LNCAP (cell line): ENCODE measurements around the gene NAP1L5.

Experiments
- TF ChIP-seq, protein P1 (sequence below): fragments of 450-650 bp; IDR thresholded peaks from 2 replicates; pipeline ENCODE4 v1.5.1; 2017; ENCODE audit warnings: mild to moderate bottlenecking

The NAP1L5 gene

DNA sequence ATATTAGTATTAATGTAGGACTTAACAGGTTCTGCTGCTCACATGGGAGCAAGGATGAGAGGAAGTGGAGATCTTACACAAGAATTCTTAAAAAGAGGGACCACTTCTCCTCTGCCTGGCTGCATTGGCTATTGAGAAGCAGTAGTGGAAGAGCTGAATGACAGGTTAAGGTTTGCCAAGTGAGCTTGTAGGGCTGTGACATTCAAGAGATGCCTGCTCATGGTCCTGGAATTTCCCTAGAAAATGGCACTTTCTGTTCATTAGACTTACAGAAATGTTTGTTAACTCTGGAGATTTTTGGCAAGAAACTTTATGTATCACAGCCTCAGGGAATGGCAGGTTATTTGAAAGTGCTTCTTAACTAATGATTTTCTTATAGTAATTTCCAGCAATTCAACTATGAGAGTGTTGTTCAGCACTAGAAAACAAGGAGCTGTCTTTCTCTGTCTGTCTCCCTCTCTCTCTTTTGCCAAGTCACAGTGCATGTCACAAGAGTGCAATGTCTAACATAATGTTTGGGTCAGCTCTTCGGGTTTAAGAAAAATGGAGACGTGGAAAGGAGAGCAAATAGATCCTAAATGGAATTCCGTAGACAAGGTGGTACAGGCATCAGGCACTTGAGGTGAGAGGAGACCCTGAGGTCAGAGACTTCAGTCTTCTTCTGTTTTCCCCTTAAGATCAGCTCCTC is 8.3 kb upstream of the NAP1L5 start:
- TF ChIP-seq, protein P1, sequence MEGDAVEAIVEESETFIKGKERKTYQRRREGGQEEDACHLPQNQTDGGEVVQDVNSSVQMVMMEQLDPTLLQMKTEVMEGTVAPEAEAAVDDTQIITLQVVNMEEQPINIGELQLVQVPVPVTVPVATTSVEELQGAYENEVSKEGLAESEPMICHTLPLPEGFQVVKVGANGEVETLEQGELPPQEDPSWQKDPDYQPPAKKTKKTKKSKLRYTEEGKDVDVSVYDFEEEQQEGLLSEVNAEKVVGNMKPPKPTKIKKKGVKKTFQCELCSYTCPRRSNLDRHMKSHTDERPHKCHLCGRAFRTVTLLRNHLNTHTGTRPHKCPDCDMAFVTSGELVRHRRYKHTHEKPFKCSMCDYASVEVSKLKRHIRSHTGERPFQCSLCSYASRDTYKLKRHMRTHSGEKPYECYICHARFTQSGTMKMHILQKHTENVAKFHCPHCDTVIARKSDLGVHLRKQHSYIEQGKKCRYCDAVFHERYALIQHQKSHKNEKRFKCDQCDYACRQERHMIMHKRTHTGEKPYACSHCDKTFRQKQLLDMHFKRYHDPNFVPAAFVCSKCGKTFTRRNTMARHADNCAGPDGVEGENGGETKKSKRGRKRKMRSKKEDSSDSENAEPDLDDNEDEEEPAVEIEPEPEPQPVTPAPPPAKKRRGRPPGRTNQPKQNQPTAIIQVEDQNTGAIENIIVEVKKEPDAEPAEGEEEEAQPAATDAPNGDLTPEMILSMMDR, result no peak

DNA sequence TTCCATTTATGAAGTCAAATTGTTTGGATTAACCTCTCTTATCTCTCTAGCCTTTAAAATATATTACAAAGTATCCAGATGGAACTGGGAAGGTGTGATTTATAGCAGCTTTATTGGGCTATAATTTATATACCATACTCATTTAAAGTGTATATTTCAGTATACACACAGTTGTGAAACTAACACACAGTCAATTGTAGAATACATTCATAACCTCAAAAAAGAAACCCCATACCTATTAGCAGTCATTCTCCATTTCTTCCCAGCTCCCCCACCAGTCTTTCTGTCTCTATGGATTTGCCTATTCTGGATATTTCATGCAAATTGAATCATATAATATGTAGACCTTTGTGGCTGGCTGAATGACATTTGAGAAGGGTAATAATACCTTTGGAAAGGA is 7.6 kb upstream of the NAP1L5 start:
- TF ChIP-seq, protein P1, result no peak

DNA sequence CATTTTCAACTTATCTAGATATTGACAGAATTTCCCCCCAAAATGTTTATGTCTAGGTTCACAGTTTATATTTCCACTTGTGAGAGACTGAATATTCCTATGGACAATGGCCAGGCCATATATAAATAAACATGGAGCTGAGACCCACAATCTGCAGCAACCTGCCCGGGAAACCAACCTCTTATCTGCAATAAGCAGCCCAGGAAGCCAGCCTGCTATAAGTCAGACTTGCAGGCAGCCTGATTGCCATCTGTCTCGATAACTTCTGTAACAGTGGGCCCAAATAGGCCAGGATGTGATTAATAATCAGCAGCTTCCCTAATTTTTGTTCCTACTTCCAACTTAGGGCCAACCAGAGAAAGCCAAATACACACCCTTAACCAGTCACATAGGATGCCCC is 5.2 kb upstream of the NAP1L5 start:
- TF ChIP-seq, protein P1, result no peak

DNA sequence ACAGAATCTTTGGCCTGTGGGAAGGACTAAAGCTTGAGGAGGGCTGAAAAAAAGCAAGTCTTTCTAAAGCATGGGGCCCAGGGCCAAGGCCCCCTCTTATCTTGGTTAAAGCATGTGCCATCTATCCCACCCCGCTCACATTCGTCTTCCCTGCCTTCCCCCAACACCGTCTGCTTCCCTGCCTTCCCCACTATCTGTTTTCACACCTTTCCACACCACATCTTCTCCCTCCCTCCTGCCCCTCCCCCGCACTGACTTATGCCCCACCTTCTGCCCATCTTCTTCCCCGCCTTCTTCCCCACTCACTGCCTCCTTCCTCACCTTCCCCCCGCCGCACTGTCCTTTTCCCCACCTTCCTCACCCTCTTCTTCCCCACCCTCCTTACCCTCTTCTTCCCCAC is 890 bp upstream of the NAP1L5 start:
- TF ChIP-seq, protein P1, result no peak

DNA sequence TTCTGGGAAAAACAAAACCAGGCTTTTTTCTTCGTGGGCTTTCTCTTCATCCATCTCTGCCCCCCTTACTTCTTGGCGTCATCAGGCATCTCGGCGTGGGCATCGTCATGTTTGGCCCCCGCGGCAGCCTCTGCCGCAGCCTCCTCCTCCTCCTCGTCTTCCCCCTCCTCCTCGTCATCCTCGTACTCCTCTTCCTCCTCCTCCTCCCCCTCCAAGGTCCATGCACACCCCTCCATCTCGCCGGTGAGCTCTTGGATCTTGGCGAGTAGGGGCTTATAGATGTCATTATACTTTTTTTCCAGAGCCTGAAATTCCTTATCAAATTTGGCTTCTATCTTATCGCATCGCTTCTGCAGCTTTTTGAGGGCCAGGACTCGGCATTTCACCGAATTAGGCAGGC is 488 bp downstream of the NAP1L5 start:
- TF ChIP-seq, protein P1, result no peak

DNA sequence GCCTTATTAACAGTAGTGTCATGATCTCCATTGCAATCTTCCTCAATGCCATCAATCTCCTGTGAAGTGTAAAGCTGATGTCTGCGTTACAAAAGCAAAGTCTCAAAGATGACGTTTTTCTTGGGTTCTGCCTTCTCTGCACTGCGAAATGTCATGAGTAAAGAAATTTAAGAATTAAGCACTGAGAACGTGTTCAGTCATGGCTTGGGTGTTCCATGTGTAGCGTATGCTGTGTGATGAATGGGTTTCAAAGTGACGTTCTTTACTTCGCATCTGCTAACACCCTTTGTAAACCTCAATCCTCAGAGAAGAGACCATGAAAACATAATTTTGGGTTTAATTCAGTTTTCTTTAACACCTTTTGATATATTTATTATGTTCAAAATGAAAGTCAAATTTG is 999 bp downstream of the NAP1L5 start:
- TF ChIP-seq, protein P1, result no peak

DNA sequence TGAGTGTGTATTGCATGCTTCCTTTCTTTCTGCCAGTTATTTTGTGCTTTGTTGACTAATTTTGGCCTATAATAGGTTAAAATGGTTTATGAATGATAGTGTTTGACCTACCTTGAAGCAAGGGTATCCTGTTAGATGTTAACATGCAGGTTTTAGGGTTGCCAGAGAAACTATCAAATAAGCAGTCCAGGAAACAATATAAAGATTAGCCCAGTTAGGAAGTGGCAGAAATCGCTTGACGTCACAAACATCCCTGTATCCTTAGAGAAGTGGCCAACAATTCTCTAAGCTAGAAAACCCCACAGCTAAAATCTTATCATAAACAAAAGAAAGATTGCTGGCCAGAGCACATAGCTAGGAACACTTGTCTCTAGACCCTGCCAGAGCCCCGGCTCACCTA is 3.8 kb downstream of the NAP1L5 start:
- TF ChIP-seq, protein P1, result no peak

DNA sequence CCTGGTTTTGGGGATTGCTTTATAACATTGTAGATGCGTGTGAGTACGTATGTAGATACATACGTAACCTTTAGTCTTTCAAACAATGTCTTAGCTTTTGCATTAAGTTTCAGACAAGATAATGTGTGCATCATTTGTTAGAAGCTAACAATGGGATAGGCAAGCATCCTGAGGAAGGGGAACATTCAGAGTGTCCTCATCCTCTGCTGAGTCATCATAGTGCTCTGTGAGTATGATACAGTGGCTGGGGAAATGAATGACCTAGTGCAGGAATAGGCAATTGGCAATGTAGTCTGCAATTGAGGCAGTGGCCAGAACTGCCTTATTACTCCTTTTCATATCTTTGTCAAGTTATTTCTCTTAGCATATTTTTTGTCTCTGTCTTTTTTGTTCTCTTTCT is 7.3 kb downstream of the NAP1L5 start:
- TF ChIP-seq, protein P1, result no peak
